Stomach (tissue), 9 donors: Measurements from ENCODE around the gene TBX5. TPM values are rescaled to one million over a fixed set of nuclear protein-coding genes. Genes with fewer than 3 reads are reported as not detected.

ENCODE experiments used
- DNase-seq, 2 donors: peaks; one replicate each; pipeline versions ENCODE4 v3.0.0 to v3.0.0-alpha.2; 2013 to 2019
- H3K27ac ChIP-seq, 5 donors: fragments of 200-600 bp in 4 of 5; sonication (generic) in 4 of 5; one replicate each; pipeline ENCODE4 v1.5.1; 2013 to 2019; ENCODE audit warnings: mild to moderate bottlenecking in 1 of 5, moderate library complexity in 1 of 5
- H3K27me3 ChIP-seq, 3 donors: fragments of 200-600 bp; sonication (generic); one replicate each; pipeline ENCODE4 v1.5.1; 2017 to 2019; ENCODE audit warnings: mixed run types in 1 of 3
- H3K36me3 ChIP-seq, 4 donors: fragments of 200-600 bp; sonication (generic); 1 replicate in 3 of 4; 2 replicates in 1 of 4; pipeline ENCODE4 v1.5.1; 2016 to 2019
- H3K4me1 ChIP-seq, 4 donors: fragments of 200-600 bp; sonication (generic); one replicate each; pipeline ENCODE4 v1.5.1; 2016 to 2019
- H3K4me3 ChIP-seq, 4 donors: fragments of 200-600 bp; sonication (generic) in 3 of 4; one replicate each; pipeline ENCODE4 v1.5.1; 2016 to 2019; ENCODE audit warnings: mild to moderate bottlenecking in 1 of 4
- H3K9me3 ChIP-seq, 4 donors: fragments of 200-600 bp; sonication (generic); one replicate each; pipeline ENCODE4 v1.5.1; 2016 to 2019
- EP300 ChIP-seq: sonication (generic); formaldehyde crosslinking; IDR thresholded peaks from one replicate; pipeline ENCODE4 v1.6.1; 2017; ENCODE audit warnings: antibody characterized with exemption
- POLR2A ChIP-seq, 4 donors: fragments of 450-650 bp; IDR thresholded peaks; one replicate each; pipeline ENCODE4 v1.6.1; 2016; ENCODE audit warnings: antibody characterized with exemption in 4 of 4, control low read depth in 2 of 4, mild to moderate bottlenecking in 1 of 4, moderate library complexity in 1 of 4
- POLR2AphosphoS5 ChIP-seq, 3 donors: sonication (generic); formaldehyde crosslinking; IDR thresholded peaks; one replicate each; pipeline ENCODE4 v1.6.1; 2016; ENCODE audit warnings: antibody characterized with exemption in 3 of 3
- WGBS, 5 donors: extraction: QIAGEN DNeasy Blood & Tissue Kit in 3 of 5; methylation state at CpG; one replicate each; pipeline versions ENCODE4 v1.1.5 to v1.1.7; 2013 to 2018; 5-methylcytosine and 5-hydroxymethylcytosine counted together
- intact Hi-C: fragments of 100-400 bp; cut with DNase I; formaldehyde crosslinking; loops from one replicate; pipeline ENCODE4 v1.15.1; 2023; ENCODE audit warnings: low total_unique reads
- polyA plus RNA-seq, 3 donors: library from polyadenylated mRNA; stranded (reverse); fragments of 200-250 nt; gene quantifications; one replicate each; pipeline ENCODE4 v1.2.3, GENCODE V29; 2013
- total RNA-seq, 5 donors: library from RNA; depleted of rRNA; stranded (reverse); fragments of >200 nt; gene quantifications; one replicate each; pipeline versions ENCODE4 v1.1.0 to v1.2.3, GENCODE V29; 2014 to 2016
- TF ChIP-seq, protein P1 (sequence below), 7 experiments: fragments of 450-650 bp in 4 of 7; fragments of 200-600 bp in 3 of 7; sonication (generic) in 3 of 7; IDR thresholded peaks; one replicate each; pipeline ENCODE4 v1.5.1; 2016 to 2019; ENCODE audit warnings: antibody characterized with exemption in 7 of 7, control low read depth in 2 of 7, mild to moderate bottlenecking in 1 of 7
- donor health status: healthy with polysubstance abuse.
- donor health status: Bipolar disorder and iron deficiency.
- donor health status: healthy.

The TBX5 gene
- total and polyA plus RNA-seq, 8 donors, result 0.35 TPM; not detected in 7

DNA sequence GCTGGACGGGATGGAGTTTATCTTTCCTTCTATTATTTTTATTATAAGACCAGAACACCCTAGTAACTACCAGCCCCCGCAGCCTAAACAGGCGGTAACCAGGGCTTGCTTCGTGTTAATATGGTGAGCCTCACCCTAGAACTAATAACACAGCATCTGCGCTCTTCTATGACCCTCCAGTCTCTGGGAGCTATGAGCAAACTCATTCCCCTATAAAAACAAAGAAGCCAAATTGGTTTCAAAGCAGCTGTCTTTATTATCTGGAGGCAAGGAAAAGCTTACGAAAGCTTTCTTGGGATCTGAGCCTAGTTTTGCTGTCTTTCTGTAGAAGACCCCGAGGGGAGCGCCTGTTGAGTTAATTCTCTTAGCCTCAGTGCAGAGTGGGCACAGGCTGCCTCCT is 85.0 kb downstream of the TBX5 start:
- Histone ChIP-seq H3K36me3 (no peaks in the 10 kb centered on the region), H3K9me3 (no peaks in the 10 kb centered on the region), H3K4me3 (no peak overlapping the region), H3K4me1 (no peaks in the 10 kb centered on the region), H3K27me3 (peaks cover 0 to 10% (median 0%) of the 10 kb centered on the region in 3 donors), H3K27ac (no peak overlapping the region)
- DNase-seq, result no peak
- 72 to 87% (median 84%) methylated on average over 8 of the region's 8 CpGs for WGBS, 5 donors
- TF ChIP-seq POLR2A (IDR thresholded peaks at IDR 0.05) (no peak), POLR2AphosphoS5 (IDR thresholded peaks at IDR 0.05) (no peak), EP300 (no peak)
- TF ChIP-seq, protein P1, sequence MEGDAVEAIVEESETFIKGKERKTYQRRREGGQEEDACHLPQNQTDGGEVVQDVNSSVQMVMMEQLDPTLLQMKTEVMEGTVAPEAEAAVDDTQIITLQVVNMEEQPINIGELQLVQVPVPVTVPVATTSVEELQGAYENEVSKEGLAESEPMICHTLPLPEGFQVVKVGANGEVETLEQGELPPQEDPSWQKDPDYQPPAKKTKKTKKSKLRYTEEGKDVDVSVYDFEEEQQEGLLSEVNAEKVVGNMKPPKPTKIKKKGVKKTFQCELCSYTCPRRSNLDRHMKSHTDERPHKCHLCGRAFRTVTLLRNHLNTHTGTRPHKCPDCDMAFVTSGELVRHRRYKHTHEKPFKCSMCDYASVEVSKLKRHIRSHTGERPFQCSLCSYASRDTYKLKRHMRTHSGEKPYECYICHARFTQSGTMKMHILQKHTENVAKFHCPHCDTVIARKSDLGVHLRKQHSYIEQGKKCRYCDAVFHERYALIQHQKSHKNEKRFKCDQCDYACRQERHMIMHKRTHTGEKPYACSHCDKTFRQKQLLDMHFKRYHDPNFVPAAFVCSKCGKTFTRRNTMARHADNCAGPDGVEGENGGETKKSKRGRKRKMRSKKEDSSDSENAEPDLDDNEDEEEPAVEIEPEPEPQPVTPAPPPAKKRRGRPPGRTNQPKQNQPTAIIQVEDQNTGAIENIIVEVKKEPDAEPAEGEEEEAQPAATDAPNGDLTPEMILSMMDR (IDR thresholded peaks at IDR 0.05), result no peak
- intact Hi-C loops, result no loop called here

DNA sequence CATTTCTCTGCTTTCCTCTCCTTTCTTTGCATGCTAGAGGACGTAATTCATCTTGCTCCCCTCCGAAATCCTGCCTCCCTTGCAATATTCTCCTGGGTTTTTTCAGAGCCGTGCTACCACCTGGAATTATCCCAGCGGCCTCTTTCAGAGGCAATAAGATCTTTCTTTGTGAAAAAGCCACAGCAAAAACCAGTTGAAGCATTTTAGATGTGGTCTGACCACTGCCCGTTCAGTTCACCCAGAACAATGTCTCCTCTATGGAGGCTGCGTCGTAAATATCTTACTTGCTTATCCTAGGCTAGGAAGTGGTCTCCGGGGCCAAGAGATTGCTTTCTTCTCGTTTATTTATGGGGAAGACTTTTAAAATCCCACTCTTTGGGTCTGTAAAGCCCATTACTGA is 85.8 kb downstream of the TBX5 start:
- H3K27ac ChIP-seq, result no peak overlapping the region
- TF ChIP-seq, protein P1 (IDR thresholded peaks at IDR 0.05), result no peak
- TF ChIP-seq POLR2A (IDR thresholded peaks at IDR 0.05) (no peak), EP300 (no peak), POLR2AphosphoS5 (IDR thresholded peaks at IDR 0.05) (no peak)
- DNase-seq, result no peak
- H3K36me3 ChIP-seq, result no peaks in the 10 kb centered on the region
- no peaks in the 10 kb centered on the region for H3K9me3 ChIP-seq
- H3K4me1 ChIP-seq, result no peaks in the 10 kb centered on the region
- peaks cover 0 to 10% (median 0%) of the 10 kb centered on the region in 3 donors for H3K27me3 ChIP-seq
- WGBS, 5 donors, result 73 to 79% (median 75%) methylated on average over 9 of the region's 9 CpGs
- no peak overlapping the region for H3K4me3 ChIP-seq
- intact Hi-C loops, result no loop called here

DNA sequence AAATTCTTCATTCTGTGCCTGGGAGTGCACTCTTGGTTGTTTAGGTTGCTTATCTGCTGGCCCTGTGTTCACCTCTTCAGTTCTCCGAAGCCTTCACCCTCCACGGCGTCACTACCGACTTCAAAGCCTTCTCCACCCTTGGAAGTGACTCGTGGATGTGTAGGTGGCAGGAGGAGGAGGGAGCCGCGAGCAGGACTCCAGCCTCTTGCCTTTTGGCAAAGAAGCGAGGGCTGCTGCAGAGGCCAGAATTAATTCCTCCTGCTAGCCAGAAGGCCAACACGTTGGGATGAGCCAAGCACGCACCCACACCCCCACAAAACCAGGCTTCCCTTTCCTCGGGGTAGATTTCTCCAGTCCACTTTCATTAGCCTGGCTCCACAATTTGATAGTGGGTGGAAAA is 86.5 kb downstream of the TBX5 start:
- Histone ChIP-seq H3K27ac (no peak overlapping the region), H3K9me3 (no peaks in the 10 kb centered on the region), H3K27me3 (peaks cover 0 to 10% (median 0%) of the 10 kb centered on the region in 3 donors), H3K36me3 (no peaks in the 10 kb centered on the region), H3K4me3 (no peak overlapping the region), H3K4me1 (no peaks in the 10 kb centered on the region)
- 22 to 37% (median 29%) methylated on average over 11 of the region's 11 CpGs for WGBS, 5 donors
- TF ChIP-seq POLR2AphosphoS5 (IDR thresholded peaks at IDR 0.05), result no peak
- intact Hi-C loops, result no loop called here
- peak in 1 of 2 donors; percentile 4 for DNase-seq

DNA sequence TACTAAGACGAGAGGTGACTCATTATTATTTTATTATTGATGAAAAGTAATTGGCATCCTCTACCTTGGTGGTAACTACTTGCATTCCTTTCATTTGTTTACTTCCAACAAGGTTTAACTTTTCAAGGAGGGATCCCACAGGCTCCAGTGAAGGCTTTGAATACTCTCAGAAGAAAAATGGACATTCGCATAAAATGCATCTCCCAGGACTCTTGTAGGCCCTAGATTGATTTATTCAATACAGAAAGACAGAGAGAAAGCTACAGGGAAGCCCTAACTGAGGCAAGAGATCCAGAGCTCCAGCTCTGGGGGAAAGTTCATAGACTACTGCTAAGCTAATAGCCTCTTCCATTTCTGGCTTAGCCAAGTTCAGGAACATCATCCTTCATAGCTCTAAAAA is 87.0 kb downstream of the TBX5 start:
- H3K4me1 ChIP-seq, result no peaks in the 10 kb centered on the region
- intact Hi-C loops, result no loop called here
- TF ChIP-seq POLR2AphosphoS5 (IDR thresholded peaks at IDR 0.05) (no peak), POLR2A (IDR thresholded peaks at IDR 0.05) (no peak), EP300 (no peak)
- TF ChIP-seq, protein P1 (IDR thresholded peaks at IDR 0.05), result no peak
- H3K27ac ChIP-seq, result no peak overlapping the region
- 59 to 73% (median 68%) methylated on average over 2 of the region's 2 CpGs for WGBS, 5 donors
- DNase-seq, result no peak
- H3K27me3 ChIP-seq, result peaks cover 0 to 10% (median 0%) of the 10 kb centered on the region in 3 donors
- H3K36me3 ChIP-seq, result no peaks in the 10 kb centered on the region
- H3K9me3 ChIP-seq, result no peaks in the 10 kb centered on the region
- no peak overlapping the region for H3K4me3 ChIP-seq

DNA sequence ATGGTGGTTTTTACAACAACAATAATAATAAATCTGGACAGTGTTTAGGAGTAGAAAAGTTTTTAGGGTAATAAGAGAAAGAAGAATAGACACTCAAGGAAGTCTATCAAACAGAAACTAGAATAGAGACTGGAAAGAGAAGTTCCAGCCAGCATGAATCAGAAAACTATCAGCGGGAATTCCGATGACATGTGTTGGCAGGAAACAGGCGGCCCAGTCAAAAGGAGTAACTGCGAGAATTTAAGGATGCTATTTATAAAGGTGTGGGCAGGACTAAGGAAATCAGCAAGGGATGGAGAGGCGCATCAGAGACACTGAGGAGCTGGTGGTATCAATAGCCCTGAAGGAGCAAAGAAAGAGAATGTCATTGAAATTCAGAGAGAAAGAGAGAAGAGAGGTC is 89.9 kb downstream of the TBX5 start:
- no peak for DNase-seq
- TF ChIP-seq EP300, result no peak
- intact Hi-C loops, result no loop called here
- 67 to 81% (median 76%) methylated on average over 5 of the region's 5 CpGs for WGBS, 5 donors
- H3K36me3 ChIP-seq, result no peaks in the 10 kb centered on the region
- H3K4me3 ChIP-seq, result no peak overlapping the region
- no peak overlapping the region for H3K27ac ChIP-seq
- no peaks in the 10 kb centered on the region for H3K4me1 ChIP-seq
- H3K9me3 ChIP-seq, result peaks cover 0 to 5% (median 0%) of the 10 kb centered on the region in 4 donors
- peaks cover 0 to 5% (median 0%) of the 10 kb centered on the region in 3 donors for H3K27me3 ChIP-seq
